ENCODE data around the gene DNAH17.

- no peak for TF ChIP-seq CTCF (IDR thresholded peaks at IDR 0.05)
- no peak for TF ChIP-seq POLR2A (IDR thresholded peaks at IDR 0.05)
Observed at GRCh38 chr17:78479369-78479768, 97.8 kb downstream of the DNAH17 start.

All from lower leg skin (tissue), 3 donors.